ENCODE results near the gene OR52K1.

The OR52K1 gene

GRCh38 chr11:4482445-4482844, at the start of gene OR52K1:
TSS of gene OR52K1 (plus strand) at chr11:4482646. CDS start at chr11:4488901, 6,255 bp downstream.
- Histone ChIP-seq H3K4me1 (ENCODE audit: control insufficient read depth in 5 of 5, insufficient read depth in 5 of 5, low read length in 5 of 5) (peaks cover 0 to 3% (median 0%) of the 10 kb centered on the region in 5 donors), H3K36me3 (ENCODE audit: control insufficient read depth in 5 of 5, insufficient read depth in 5 of 5, low read length in 5 of 5) (no peaks in the 10 kb centered on the region), H3K27ac (ENCODE audit: low read depth, low read length) (no peak within 1 kb of the TSS), H3K9ac (ENCODE audit: low read length in 5 of 5) (no peak within 1 kb of the TSS), H3K27me3 (ENCODE audit: control insufficient read depth in 5 of 5, insufficient read depth in 4 of 5, low read length in 5 of 5) (no peaks in the 10 kb centered on the region), H3K4me3 (ENCODE audit: low read depth in 1 of 5, low read length in 5 of 5) (no peak within 1 kb of the TSS), H3K9me3 (ENCODE audit: control insufficient read depth in 5 of 5, low read length in 5 of 5) (no peaks in the 10 kb centered on the region)

DNA sequence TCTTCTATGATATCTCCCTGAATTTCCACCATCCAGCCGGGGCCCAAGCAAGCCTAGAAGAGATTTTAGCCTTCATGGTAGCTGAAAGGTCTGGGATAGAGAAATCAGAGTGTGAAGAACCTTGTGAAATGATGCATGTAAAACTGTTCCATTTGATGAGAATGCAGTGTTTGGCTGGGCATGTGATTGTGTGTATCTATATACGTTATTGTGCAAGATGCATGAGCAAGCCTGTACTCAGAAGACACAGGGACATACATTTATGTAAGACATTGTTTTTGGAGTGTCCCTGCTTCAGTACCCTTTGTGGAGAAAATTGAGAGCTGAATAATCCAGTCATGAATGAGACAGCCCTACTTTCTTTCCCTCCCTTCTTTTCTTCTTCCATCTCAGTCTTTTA, 48.6 kb upstream of the OR52K1 start:
- Histone ChIP-seq H3K9ac (ENCODE audit: low read length in 5 of 5) (no peak overlapping the region), H3K4me3 (ENCODE audit: low read depth in 1 of 5, low read length in 5 of 5) (no peak overlapping the region), H3K27ac (ENCODE audit: low read depth, low read length) (no peak overlapping the region), H3K27me3 (ENCODE audit: control insufficient read depth in 5 of 5, insufficient read depth in 4 of 5, low read length in 5 of 5) (no peaks in the 10 kb centered on the region), H3K9me3 (ENCODE audit: control insufficient read depth in 5 of 5, low read length in 5 of 5) (peaks cover 0 to 3% (median 0%) of the 10 kb centered on the region in 5 donors), H3K36me3 (ENCODE audit: control insufficient read depth in 5 of 5, insufficient read depth in 5 of 5, low read length in 5 of 5) (no peaks in the 10 kb centered on the region), H3K4me1 (ENCODE audit: control insufficient read depth in 5 of 5, insufficient read depth in 5 of 5, low read length in 5 of 5) (no peaks in the 10 kb centered on the region)

GRCh38 chr11:4436411-4436810, 46.0 kb upstream of the OR52K1 start:
- H3K4me3 ChIP-seq (ENCODE audit: low read depth in 1 of 5, low read length in 5 of 5), result no peak overlapping the region
- peaks cover 0 to 3% (median 0%) of the 10 kb centered on the region in 5 donors for H3K9me3 ChIP-seq (ENCODE audit: control insufficient read depth in 5 of 5, low read length in 5 of 5)
- H3K9ac ChIP-seq (ENCODE audit: low read length in 5 of 5), result no peak overlapping the region
- H3K27me3 ChIP-seq (ENCODE audit: control insufficient read depth in 5 of 5, insufficient read depth in 4 of 5, low read length in 5 of 5), result no peaks in the 10 kb centered on the region
- H3K36me3 ChIP-seq (ENCODE audit: control insufficient read depth in 5 of 5, insufficient read depth in 5 of 5, low read length in 5 of 5), result peaks cover 0 to 3% (median 0%) of the 10 kb centered on the region in 5 donors
- H3K27ac ChIP-seq (ENCODE audit: low read depth, low read length), result no peak overlapping the region
- no peaks in the 10 kb centered on the region for H3K4me1 ChIP-seq (ENCODE audit: control insufficient read depth in 5 of 5, insufficient read depth in 5 of 5, low read length in 5 of 5)

DNA sequence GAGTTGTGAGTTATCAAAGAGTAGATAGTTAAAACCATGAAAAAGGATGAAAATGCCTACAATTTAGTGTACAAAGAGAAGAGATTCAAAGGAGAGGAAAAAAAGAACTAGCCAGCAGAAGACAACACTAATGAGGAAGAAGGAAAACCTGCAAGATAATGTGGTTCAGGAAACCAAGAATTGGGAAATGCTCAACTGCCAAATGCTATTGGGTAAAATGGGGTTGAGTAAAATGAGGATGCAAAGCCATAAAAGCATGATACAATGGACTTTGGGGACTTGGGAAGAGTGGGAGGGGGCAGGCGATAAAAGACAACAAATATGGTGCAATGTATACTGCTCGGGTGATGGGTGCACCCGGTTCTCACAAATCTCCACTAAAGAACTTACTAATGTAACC, 40.9 kb upstream of the OR52K1 start:
- Histone ChIP-seq H3K36me3 (ENCODE audit: control insufficient read depth in 5 of 5, insufficient read depth in 5 of 5, low read length in 5 of 5) (peaks cover 0 to 3% (median 0%) of the 10 kb centered on the region in 5 donors), H3K27me3 (ENCODE audit: control insufficient read depth in 5 of 5, insufficient read depth in 4 of 5, low read length in 5 of 5) (no peaks in the 10 kb centered on the region), H3K4me1 (ENCODE audit: control insufficient read depth in 5 of 5, insufficient read depth in 5 of 5, low read length in 5 of 5) (peaks cover 0 to 2% (median 0%) of the 10 kb centered on the region in 5 donors), H3K9ac (ENCODE audit: low read length in 5 of 5) (no peak overlapping the region), H3K4me3 (ENCODE audit: low read depth in 1 of 5, low read length in 5 of 5) (no peak overlapping the region), H3K27ac (ENCODE audit: low read depth, low read length) (no peak overlapping the region), H3K9me3 (ENCODE audit: control insufficient read depth in 5 of 5, low read length in 5 of 5) (peaks cover 0 to 3% (median 0%) of the 10 kb centered on the region in 5 donors)

DNA sequence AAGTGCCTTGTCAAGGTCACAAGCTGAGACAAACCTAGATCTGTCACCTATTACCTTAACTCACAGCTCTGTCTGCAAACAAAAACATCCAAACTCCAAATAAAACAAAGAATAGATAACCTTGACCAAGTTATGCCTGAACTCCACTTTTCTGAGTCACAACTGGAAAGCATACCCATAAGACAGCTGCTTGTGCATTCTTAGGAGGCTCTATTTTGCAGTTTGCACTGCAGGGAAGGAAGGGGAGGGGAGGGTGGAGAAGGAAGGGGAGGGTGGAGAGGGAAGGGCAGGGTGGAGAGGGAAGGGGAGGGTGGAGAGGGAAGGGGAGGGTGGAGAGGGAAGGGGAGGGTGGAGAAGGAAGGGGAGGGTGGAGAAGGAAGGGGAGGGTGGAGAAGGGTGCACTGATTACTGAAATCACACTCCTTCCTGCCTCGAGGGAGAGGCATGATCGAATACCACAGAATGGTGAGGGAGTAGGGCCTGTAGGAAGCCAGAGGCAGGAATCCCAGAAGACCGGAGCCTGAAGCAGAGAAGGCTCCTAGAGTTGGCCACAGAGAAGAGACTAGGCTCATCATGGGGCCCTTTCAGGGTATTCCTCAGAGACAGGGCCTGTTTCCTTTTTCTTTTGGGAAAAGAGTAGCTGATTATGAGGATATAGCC, 39.1 kb upstream of the OR52K1 start:
- Histone ChIP-seq H3K4me1 (ENCODE audit: control insufficient read depth in 5 of 5, insufficient read depth in 5 of 5, low read length in 5 of 5) (peaks cover 0 to 2% (median 0%) of the 10 kb centered on the region in 5 donors), H3K36me3 (ENCODE audit: control insufficient read depth in 5 of 5, insufficient read depth in 5 of 5, low read length in 5 of 5) (peaks cover 0 to 3% (median 0%) of the 10 kb centered on the region in 5 donors), H3K27ac (ENCODE audit: low read depth, low read length) (no peak overlapping the region), H3K9me3 (ENCODE audit: control insufficient read depth in 5 of 5, low read length in 5 of 5) (peaks cover 0 to 3% (median 0%) of the 10 kb centered on the region in 5 donors), H3K9ac (ENCODE audit: low read length in 5 of 5) (no peak overlapping the region), H3K27me3 (ENCODE audit: control insufficient read depth in 5 of 5, insufficient read depth in 4 of 5, low read length in 5 of 5) (no peaks in the 10 kb centered on the region), H3K4me3 (ENCODE audit: low read depth in 1 of 5, low read length in 5 of 5) (no peak overlapping the region)

- Histone ChIP-seq H3K36me3 (ENCODE audit: control insufficient read depth in 5 of 5, insufficient read depth in 5 of 5, low read length in 5 of 5) (no peaks in the 10 kb centered on the region), H3K27me3 (ENCODE audit: control insufficient read depth in 5 of 5, insufficient read depth in 4 of 5, low read length in 5 of 5) (no peaks in the 10 kb centered on the region), H3K9me3 (ENCODE audit: control insufficient read depth in 5 of 5, low read length in 5 of 5) (no peaks in the 10 kb centered on the region), H3K4me3 (ENCODE audit: low read depth in 1 of 5, low read length in 5 of 5) (no peak within 1 kb of the TSS), H3K4me1 (ENCODE audit: control insufficient read depth in 5 of 5, insufficient read depth in 5 of 5, low read length in 5 of 5) (no peaks in the 10 kb centered on the region), H3K27ac (ENCODE audit: low read depth, low read length) (no peak within 1 kb of the TSS), H3K9ac (ENCODE audit: low read length in 5 of 5) (no peak within 1 kb of the TSS)
Measured at GRCh38 chr11:4448995-4449394, 33.5 kb upstream of the OR52K1 start, which contains the start of gene OR52K2. TSS of gene OR52K2 (plus strand) at chr11:4449295. CDS start at chr11:4449340, 45 bp downstream.

DNA sequence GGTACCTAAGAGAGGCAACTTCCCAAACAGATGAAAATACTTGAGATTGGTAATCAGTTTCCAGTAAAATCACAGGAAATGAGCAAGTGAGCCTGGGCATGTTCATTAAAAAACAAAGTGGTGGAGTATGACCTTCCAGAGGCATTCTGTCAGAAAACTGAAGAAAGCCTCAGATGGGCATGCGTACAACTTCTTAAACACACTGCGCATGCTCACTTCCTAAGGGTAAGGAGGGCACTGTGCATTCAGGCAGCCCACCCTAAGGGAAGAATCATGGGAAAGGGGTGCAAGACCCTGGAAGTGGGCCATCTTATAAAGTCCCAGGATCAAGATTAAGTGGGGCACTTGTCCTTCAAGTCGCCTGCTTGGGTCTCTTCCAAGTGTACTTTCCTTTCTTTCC, 29.3 kb upstream of the OR52K1 start:
- Histone ChIP-seq H3K4me3 (ENCODE audit: low read depth in 1 of 5, low read length in 5 of 5) (no peak overlapping the region), H3K4me1 (ENCODE audit: control insufficient read depth in 5 of 5, insufficient read depth in 5 of 5, low read length in 5 of 5) (peaks cover 0 to 7% (median 0%) of the 10 kb centered on the region in 5 donors), H3K9me3 (ENCODE audit: control insufficient read depth in 5 of 5, low read length in 5 of 5) (no peaks in the 10 kb centered on the region), H3K9ac (ENCODE audit: low read length in 5 of 5) (no peak overlapping the region), H3K36me3 (ENCODE audit: control insufficient read depth in 5 of 5, insufficient read depth in 5 of 5, low read length in 5 of 5) (no peaks in the 10 kb centered on the region), H3K27me3 (ENCODE audit: control insufficient read depth in 5 of 5, insufficient read depth in 4 of 5, low read length in 5 of 5) (no peaks in the 10 kb centered on the region), H3K27ac (ENCODE audit: low read depth, low read length) (no peak overlapping the region)

GRCh38 chr11:4454021-4454420, 28.4 kb upstream of the OR52K1 start:
- H3K4me3 ChIP-seq (ENCODE audit: low read depth in 1 of 5, low read length in 5 of 5), result no peak overlapping the region
- no peaks in the 10 kb centered on the region for H3K9me3 ChIP-seq (ENCODE audit: control insufficient read depth in 5 of 5, low read length in 5 of 5)
- H3K36me3 ChIP-seq (ENCODE audit: control insufficient read depth in 5 of 5, insufficient read depth in 5 of 5, low read length in 5 of 5), result no peaks in the 10 kb centered on the region
- no peak overlapping the region for H3K27ac ChIP-seq (ENCODE audit: low read depth, low read length)
- no peak overlapping the region for H3K9ac ChIP-seq (ENCODE audit: low read length in 5 of 5)
- no peaks in the 10 kb centered on the region for H3K27me3 ChIP-seq (ENCODE audit: control insufficient read depth in 5 of 5, insufficient read depth in 4 of 5, low read length in 5 of 5)
- peaks cover 0 to 7% (median 0%) of the 10 kb centered on the region in 5 donors for H3K4me1 ChIP-seq (ENCODE audit: control insufficient read depth in 5 of 5, insufficient read depth in 5 of 5, low read length in 5 of 5)

GRCh38 chr11:4455419-4455818, 27.0 kb upstream of the OR52K1 start:
- peaks cover 0 to 7% (median 0%) of the 10 kb centered on the region in 5 donors for H3K4me1 ChIP-seq (ENCODE audit: control insufficient read depth in 5 of 5, insufficient read depth in 5 of 5, low read length in 5 of 5)
- no peak overlapping the region for H3K27ac ChIP-seq (ENCODE audit: low read depth, low read length)
- H3K27me3 ChIP-seq (ENCODE audit: control insufficient read depth in 5 of 5, insufficient read depth in 4 of 5, low read length in 5 of 5), result no peaks in the 10 kb centered on the region
- no peak overlapping the region for H3K4me3 ChIP-seq (ENCODE audit: low read depth in 1 of 5, low read length in 5 of 5)
- H3K9me3 ChIP-seq (ENCODE audit: control insufficient read depth in 5 of 5, low read length in 5 of 5), result no peaks in the 10 kb centered on the region
- H3K36me3 ChIP-seq (ENCODE audit: control insufficient read depth in 5 of 5, insufficient read depth in 5 of 5, low read length in 5 of 5), result no peaks in the 10 kb centered on the region
- no peak overlapping the region for H3K9ac ChIP-seq (ENCODE audit: low read length in 5 of 5)

GRCh38 chr11:4459500-4459899, 22.9 kb upstream of the OR52K1 start:
- no peak overlapping the region for H3K4me3 ChIP-seq (ENCODE audit: low read depth in 1 of 5, low read length in 5 of 5)

More at GRCh38 chr11:4459500-4459899, 22.9 kb upstream of the OR52K1 start:
- no peaks in the 10 kb centered on the region for H3K27me3 ChIP-seq (ENCODE audit: control insufficient read depth in 5 of 5, insufficient read depth in 4 of 5, low read length in 5 of 5)
- H3K9me3 ChIP-seq (ENCODE audit: control insufficient read depth in 5 of 5, low read length in 5 of 5), result peaks cover 3 to 8% (median 4%) of the 10 kb centered on the region in 5 donors
- no peak overlapping the region for H3K9ac ChIP-seq (ENCODE audit: low read length in 5 of 5)
- no peak overlapping the region for H3K27ac ChIP-seq (ENCODE audit: low read depth, low read length)
- H3K4me1 ChIP-seq (ENCODE audit: control insufficient read depth in 5 of 5, insufficient read depth in 5 of 5, low read length in 5 of 5), result peaks cover 0 to 5% (median 0%) of the 10 kb centered on the region in 5 donors
- no peaks in the 10 kb centered on the region for H3K36me3 ChIP-seq (ENCODE audit: control insufficient read depth in 5 of 5, insufficient read depth in 5 of 5, low read length in 5 of 5)

Data from subcutaneous abdominal adipose tissue (tissue), 5 donors.